ENCODE measurements around the gene RGS19. TPM values are rescaled to one million over a fixed set of nuclear protein-coding genes. Genes with fewer than 3 reads are reported as not detected.
A peak's percentile ranks its signal among the peaks of the same experiment; 100 is the strongest.

Gene RGS19
- total RNA-seq, 1 experiment from 2014 or later, result 12.8 TPM

DNA sequence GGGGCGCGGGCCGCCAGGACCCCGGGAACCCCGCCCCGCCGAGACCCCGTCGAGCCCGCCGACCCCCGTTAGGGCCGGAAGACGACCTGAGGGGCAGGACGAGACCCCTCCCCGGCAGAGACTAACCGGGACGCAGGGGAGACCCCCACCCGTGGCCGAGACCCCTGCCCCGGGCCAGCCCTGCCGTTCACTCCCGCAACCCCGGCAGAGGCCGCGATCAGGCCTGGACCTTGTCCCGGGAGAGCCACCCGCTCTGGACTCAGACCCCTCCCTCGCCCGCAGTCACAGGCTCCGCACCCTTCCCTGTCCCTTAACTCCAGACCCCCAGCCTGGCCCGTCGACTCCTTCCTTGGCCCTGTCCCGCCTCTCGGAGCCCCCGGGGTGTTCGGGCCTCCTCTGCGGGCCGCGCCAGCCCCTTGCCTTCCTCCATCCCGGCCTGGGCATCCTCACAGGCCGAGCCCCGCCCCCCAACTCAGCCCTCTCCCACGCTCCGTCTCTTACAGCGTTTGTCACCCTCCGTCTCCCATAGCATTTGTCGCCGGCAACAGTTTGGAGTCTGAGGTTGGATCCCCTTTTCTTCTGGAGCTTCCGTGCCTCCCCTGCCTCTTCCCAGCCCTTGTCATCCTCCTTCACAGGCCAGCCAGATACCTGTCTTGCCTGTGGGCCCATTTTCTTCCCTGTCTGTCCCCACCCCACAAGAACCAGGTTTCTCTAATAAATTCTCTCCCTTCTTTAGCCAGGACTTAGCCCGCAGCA is 15.8 kb downstream of the RGS19 start:
- Mint-ChIP-seq H3K9me3 (no peaks in the 10 kb centered on the region), H3K36me3 (ENCODE audit: insufficient read depth in 1 of 3, low read depth in 3 of 3) (peaks cover 0 to 3% (median 0%) of the 10 kb centered on the region in 3 experiments; a peak in 2 of 7 replicates), H3K4me1 (peaks cover 28 to 38% of the 10 kb centered on the region in 2 experiments), H3K27me3 (ENCODE audit: low read depth) (peaks cover 5% of the 10 kb centered on the region), H3K27ac (peak overlapping the region in 1 of 3 experiments; percentile 62; a peak in 1 of 7 replicates), H3K4me3 (peak overlapping the region; percentile 77 to 84)
- no peak overlapping the region for H3K23ac ChIP-seq (ENCODE audit: insufficient read length, low read depth, low read length)
- H3K4ac ChIP-seq (ENCODE audit: low read depth, low read length), result no peak overlapping the region
- peaks cover 6% of the 10 kb centered on the region for H3K23me2 ChIP-seq (ENCODE audit: insufficient read length, low read depth, low read length, poor library complexity, severe bottlenecking)
- no peaks in the 10 kb centered on the region for H3K79me1 ChIP-seq (ENCODE audit: insufficient read depth, low read depth, low read length, poor library complexity, severe bottlenecking)
- no peak for DNase-seq
- no peaks in the 10 kb centered on the region for H3K9me3 ChIP-seq (ENCODE audit: control insufficient read depth, low read depth, low read length)
- no peaks in the 10 kb centered on the region for H3K79me2 ChIP-seq (ENCODE audit: insufficient read depth, low read length)
- no peak overlapping the region for H4K8ac ChIP-seq (replicated peaks; ENCODE audit: insufficient read length, low read depth, low read length)
- H2AK5ac ChIP-seq (ENCODE audit: insufficient read length, low read length), result no peak overlapping the region
- no peaks in the 10 kb centered on the region for H3K27me3 ChIP-seq (ENCODE audit: insufficient read depth, low read length)
- H3K14ac ChIP-seq (ENCODE audit: insufficient read depth, low read length), result peak overlapping the region; percentile 27; the same call in 1 of the 2 replicates
- H2BK20ac ChIP-seq (ENCODE audit: low read depth, low read length, poor library complexity, severe bottlenecking), result no peak overlapping the region
- no peak overlapping the region for H4K5ac ChIP-seq (ENCODE audit: insufficient read length, low read depth, low read length)
- H3K56ac ChIP-seq (ENCODE audit: insufficient read length, low read depth, low read length), result no peak overlapping the region
- no peak overlapping the region for H2AFZ ChIP-seq (ENCODE audit: low read length)
- no peak overlapping the region for H4K91ac ChIP-seq (ENCODE audit: insufficient read length, low read depth, low read length)
- no peak overlapping the region for H3K27ac ChIP-seq (ENCODE audit: insufficient read length, low read depth, low read length)
- H3K18ac ChIP-seq (ENCODE audit: insufficient read length, low read depth, low read length), result no peak overlapping the region
- WGBS (ENCODE audit: extremely low coverage, insufficient read length, low lambda C conversion rate), result no CpG with 5 or more reads among the region's 51 CpGs
- peaks cover 1% of the 10 kb centered on the region; the same call in 1 of the 2 replicates for H3K4me1 ChIP-seq (ENCODE audit: insufficient read depth, low read length)
- TF ChIP-seq, protein P1, sequence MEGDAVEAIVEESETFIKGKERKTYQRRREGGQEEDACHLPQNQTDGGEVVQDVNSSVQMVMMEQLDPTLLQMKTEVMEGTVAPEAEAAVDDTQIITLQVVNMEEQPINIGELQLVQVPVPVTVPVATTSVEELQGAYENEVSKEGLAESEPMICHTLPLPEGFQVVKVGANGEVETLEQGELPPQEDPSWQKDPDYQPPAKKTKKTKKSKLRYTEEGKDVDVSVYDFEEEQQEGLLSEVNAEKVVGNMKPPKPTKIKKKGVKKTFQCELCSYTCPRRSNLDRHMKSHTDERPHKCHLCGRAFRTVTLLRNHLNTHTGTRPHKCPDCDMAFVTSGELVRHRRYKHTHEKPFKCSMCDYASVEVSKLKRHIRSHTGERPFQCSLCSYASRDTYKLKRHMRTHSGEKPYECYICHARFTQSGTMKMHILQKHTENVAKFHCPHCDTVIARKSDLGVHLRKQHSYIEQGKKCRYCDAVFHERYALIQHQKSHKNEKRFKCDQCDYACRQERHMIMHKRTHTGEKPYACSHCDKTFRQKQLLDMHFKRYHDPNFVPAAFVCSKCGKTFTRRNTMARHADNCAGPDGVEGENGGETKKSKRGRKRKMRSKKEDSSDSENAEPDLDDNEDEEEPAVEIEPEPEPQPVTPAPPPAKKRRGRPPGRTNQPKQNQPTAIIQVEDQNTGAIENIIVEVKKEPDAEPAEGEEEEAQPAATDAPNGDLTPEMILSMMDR (conservative IDR thresholded peaks at IDR 0.05), result no peak
- no peaks in the 10 kb centered on the region for H4K20me1 ChIP-seq (ENCODE audit: control insufficient read depth, insufficient read depth, insufficient read length)
- no peak overlapping the region for H2BK5ac ChIP-seq (ENCODE audit: insufficient read length, low read length)
- H2BK15ac ChIP-seq (ENCODE audit: low read depth, low read length), result no peak overlapping the region
- H3T11ph ChIP-seq (ENCODE audit: low read length), result no peak overlapping the region
- no peak overlapping the region for H2BK12ac ChIP-seq (ENCODE audit: insufficient read length, low read depth, low read length)
- H2BK120ac ChIP-seq (ENCODE audit: low read depth, low read length, poor library complexity, severe bottlenecking), result no peak overlapping the region
- no peak overlapping the region for H3K9ac ChIP-seq (ENCODE audit: extremely low read depth, insufficient read length, low read length)
- peak overlapping the region; percentile 46 for H3K4me2 ChIP-seq (ENCODE audit: insufficient read depth, insufficient read length, low read length)

Data from H9 (cell line).